ENCODE results near the gene TCAIM. TPM values are rescaled to one million over a fixed set of nuclear protein-coding genes. Genes with fewer than 3 reads are reported as not detected.

The TCAIM gene
- total and polyA plus RNA-seq, 2 experiments from 2014 or later = 10.3 to 26.0 TPM

DNA sequence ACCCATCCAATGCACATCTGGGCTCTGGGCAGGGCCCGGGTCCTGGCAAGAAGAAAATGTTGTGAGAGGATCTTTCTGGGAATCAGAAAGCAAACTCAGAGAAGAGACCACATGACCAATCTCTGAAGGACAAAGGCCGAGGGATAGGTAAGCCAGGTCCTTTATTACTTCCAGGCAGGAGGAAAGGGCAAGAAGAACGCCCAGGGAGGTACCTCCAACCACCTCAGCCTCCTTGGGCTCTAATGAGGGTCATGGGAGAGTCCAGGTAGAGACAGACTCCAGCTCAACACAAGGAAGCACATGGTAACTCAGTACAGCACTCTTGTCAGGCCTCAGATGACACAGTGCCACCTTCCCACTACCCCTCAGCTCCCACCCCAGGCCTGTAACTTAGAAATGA is 112.9 kb downstream of the TCAIM start (continued):
- no peak for TF ChIP-seq POLR2AphosphoS5 (IDR thresholded peaks at IDR 0.05; ENCODE audit: low read depth)
- TF ChIP-seq ZNF114 (CRISPR knock-in tag; IDR thresholded peaks at IDR 0.05) = no peak
- no peak for TF ChIP-seq ZNF331 (CRISPR knock-in tag; IDR thresholded peaks at IDR 0.05; ENCODE audit: low read depth)
- TF ChIP-seq, protein P1, sequence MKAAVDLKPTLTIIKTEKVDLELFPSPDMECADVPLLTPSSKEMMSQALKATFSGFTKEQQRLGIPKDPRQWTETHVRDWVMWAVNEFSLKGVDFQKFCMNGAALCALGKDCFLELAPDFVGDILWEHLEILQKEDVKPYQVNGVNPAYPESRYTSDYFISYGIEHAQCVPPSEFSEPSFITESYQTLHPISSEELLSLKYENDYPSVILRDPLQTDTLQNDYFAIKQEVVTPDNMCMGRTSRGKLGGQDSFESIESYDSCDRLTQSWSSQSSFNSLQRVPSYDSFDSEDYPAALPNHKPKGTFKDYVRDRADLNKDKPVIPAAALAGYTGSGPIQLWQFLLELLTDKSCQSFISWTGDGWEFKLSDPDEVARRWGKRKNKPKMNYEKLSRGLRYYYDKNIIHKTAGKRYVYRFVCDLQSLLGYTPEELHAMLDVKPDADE (IDR thresholded peaks at IDR 0.05) = no peak
- TF ChIP-seq EZH2 (IDR thresholded peaks at IDR 0.05; ENCODE audit: low read depth, unreplicated experiment) = no peak

DNA sequence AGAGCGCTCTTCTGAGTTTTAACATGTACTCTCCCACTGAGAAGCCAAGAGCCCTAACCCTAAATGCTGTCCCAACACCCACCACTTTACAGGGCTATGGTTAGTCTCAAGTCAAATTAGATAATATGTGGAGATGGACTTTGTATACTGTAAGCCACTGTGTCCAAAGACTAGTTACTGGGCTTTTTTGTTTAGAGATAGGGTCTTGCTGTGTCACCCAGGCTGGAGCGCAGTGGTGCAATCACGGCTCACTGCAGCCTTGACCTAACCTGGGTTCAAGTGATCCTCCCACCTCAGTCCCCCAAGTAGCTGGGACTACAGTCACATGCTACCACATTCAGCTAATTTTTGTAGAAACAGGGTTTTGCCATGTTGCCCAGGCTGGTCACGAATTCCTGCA is 115.7 kb downstream of the TCAIM start:
- no peak overlapping the region for H3K4me3 Mint-ChIP-seq
- Histone ChIP-seq H3K79me2 (replicated peaks; ENCODE audit: insufficient read depth) (no peaks in the 10 kb centered on the region; the same call in 1 of the 2 replicates), H3K36me3 (ENCODE audit: insufficient read depth) (peaks cover 10% of the 10 kb centered on the region), H3K9me2 (ENCODE audit: insufficient read depth) (no peaks in the 10 kb centered on the region), H3K4me1 (ENCODE audit: insufficient read depth) (no peaks in the 10 kb centered on the region), H4K20me1 (replicated peaks; ENCODE audit: insufficient read depth) (peaks cover 6% of the 10 kb centered on the region; the same call in 1 of the 2 replicates), H3K27ac (ENCODE audit: low read depth) (no peak overlapping the region), H3K4me3 (no peak overlapping the region), H3F3A (replicated peaks; ENCODE audit: low read depth) (no peaks in the 10 kb centered on the region), H2AFZ (no peak overlapping the region), H3K27me3 (ENCODE audit: insufficient read depth) (no peaks in the 10 kb centered on the region), H3K4me2 (no peak overlapping the region)
- H3K9me3 Mint-ChIP-seq = no peaks in the 10 kb centered on the region
- peaks cover 66% of the 10 kb centered on the region for H3K36me3 Mint-ChIP-seq (ENCODE audit: low read depth)
- TF ChIP-seq STAT1 (IDR thresholded peaks at IDR 0.05; ENCODE audit: unreplicated experiment) (no peak), JUNB (IDR thresholded peaks at IDR 0.05; ENCODE audit: unreplicated experiment) (no peak), EZH2 (IDR thresholded peaks at IDR 0.05; ENCODE audit: low read depth, unreplicated experiment) (no peak), CREB1 (CRISPR knock-in tag; IDR thresholded peaks at IDR 0.05; ENCODE audit: low read depth) (no peak), NANOG (IDR thresholded peaks at IDR 0.05; ENCODE audit: borderline replicate concordance) (no peak), EZH2phosphoT487 (IDR thresholded peaks at IDR 0.05; ENCODE audit: unreplicated experiment) (no peak), POLR2AphosphoS5 (IDR thresholded peaks at IDR 0.05; ENCODE audit: low read depth) (no peak)
- TF ChIP-seq, protein P2, sequence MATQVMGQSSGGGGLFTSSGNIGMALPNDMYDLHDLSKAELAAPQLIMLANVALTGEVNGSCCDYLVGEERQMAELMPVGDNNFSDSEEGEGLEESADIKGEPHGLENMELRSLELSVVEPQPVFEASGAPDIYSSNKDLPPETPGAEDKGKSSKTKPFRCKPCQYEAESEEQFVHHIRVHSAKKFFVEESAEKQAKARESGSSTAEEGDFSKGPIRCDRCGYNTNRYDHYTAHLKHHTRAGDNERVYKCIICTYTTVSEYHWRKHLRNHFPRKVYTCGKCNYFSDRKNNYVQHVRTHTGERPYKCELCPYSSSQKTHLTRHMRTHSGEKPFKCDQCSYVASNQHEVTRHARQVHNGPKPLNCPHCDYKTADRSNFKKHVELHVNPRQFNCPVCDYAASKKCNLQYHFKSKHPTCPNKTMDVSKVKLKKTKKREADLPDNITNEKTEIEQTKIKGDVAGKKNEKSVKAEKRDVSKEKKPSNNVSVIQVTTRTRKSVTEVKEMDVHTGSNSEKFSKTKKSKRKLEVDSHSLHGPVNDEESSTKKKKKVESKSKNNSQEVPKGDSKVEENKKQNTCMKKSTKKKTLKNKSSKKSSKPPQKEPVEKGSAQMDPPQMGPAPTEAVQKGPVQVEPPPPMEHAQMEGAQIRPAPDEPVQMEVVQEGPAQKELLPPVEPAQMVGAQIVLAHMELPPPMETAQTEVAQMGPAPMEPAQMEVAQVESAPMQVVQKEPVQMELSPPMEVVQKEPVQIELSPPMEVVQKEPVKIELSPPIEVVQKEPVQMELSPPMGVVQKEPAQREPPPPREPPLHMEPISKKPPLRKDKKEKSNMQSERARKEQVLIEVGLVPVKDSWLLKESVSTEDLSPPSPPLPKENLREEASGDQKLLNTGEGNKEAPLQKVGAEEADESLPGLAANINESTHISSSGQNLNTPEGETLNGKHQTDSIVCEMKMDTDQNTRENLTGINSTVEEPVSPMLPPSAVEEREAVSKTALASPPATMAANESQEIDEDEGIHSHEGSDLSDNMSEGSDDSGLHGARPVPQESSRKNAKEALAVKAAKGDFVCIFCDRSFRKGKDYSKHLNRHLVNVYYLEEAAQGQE (IDR thresholded peaks at IDR 0.05; ENCODE audit: unreplicated experiment) = no peak
- TF ChIP-seq, protein P1 (IDR thresholded peaks at IDR 0.05) = no peak
- DNase-seq (ENCODE audit: low spot score) = no peak
- H3K27ac Mint-ChIP-seq = no peak overlapping the region
- no peak for ATAC-seq
- peaks cover 5% of the 10 kb centered on the region for H3K27me3 Mint-ChIP-seq (ENCODE audit: insufficient read depth, low read depth, poor library complexity)
- H3K4me1 Mint-ChIP-seq = no peaks in the 10 kb centered on the region

All from GM23338 (cell line).